ENCODE data around the gene LCN10.
"Not testable (repeated sequence)": the region's sequence is repeated elsewhere in the genome, so short reads cannot be mapped to it uniquely, and the experiment has no call there.

The LCN10 gene

GRCh38 chr9:136742591-136743391, at the start of gene LCN10:
TSS of gene LCN10 (minus strand) at chr9:136742940. CDS start at chr9:136742903, 37 bp downstream.
- no peaks in the 10 kb centered on the region for H3K27me3 ChIP-seq (ENCODE audit: control insufficient read depth, insufficient read depth, low read length)

GRCh38 chr9:136791516-136792276, 49.0 kb upstream of the LCN10 start:
- peaks cover 6% of the 10 kb centered on the region for H3K4me1 ChIP-seq (ENCODE audit: control insufficient read depth, insufficient read depth, low read length)
- H3K4me3 ChIP-seq (ENCODE audit: low read depth, low read length): peak overlapping the region; percentile 94
- no peaks in the 10 kb centered on the region for H3K9me3 ChIP-seq (ENCODE audit: control insufficient read depth, insufficient read depth, low read length)
- peaks cover 12% of the 10 kb centered on the region for H3K36me3 ChIP-seq (ENCODE audit: control insufficient read depth, insufficient read depth, low read length)
- no peaks in the 10 kb centered on the region for H3K27me3 ChIP-seq (ENCODE audit: control insufficient read depth, insufficient read depth, low read length)
- H3K9ac ChIP-seq (ENCODE audit: low read depth, low read length): peak overlapping the region; percentile 70

More at GRCh38 chr9:136742591-136743391, at the start of gene LCN10:
- H3K9ac ChIP-seq (ENCODE audit: low read depth, low read length): no peak within 1 kb of the TSS
- H3K4me1 ChIP-seq (ENCODE audit: control insufficient read depth, insufficient read depth, low read length): no peaks in the 10 kb centered on the region
- H3K4me3 ChIP-seq (ENCODE audit: low read depth, low read length): no peak within 1 kb of the TSS
- H3K9me3 ChIP-seq (ENCODE audit: control insufficient read depth, insufficient read depth, low read length): no peaks in the 10 kb centered on the region
- H3K36me3 ChIP-seq (ENCODE audit: control insufficient read depth, insufficient read depth, low read length): no peaks in the 10 kb centered on the region

DNA sequence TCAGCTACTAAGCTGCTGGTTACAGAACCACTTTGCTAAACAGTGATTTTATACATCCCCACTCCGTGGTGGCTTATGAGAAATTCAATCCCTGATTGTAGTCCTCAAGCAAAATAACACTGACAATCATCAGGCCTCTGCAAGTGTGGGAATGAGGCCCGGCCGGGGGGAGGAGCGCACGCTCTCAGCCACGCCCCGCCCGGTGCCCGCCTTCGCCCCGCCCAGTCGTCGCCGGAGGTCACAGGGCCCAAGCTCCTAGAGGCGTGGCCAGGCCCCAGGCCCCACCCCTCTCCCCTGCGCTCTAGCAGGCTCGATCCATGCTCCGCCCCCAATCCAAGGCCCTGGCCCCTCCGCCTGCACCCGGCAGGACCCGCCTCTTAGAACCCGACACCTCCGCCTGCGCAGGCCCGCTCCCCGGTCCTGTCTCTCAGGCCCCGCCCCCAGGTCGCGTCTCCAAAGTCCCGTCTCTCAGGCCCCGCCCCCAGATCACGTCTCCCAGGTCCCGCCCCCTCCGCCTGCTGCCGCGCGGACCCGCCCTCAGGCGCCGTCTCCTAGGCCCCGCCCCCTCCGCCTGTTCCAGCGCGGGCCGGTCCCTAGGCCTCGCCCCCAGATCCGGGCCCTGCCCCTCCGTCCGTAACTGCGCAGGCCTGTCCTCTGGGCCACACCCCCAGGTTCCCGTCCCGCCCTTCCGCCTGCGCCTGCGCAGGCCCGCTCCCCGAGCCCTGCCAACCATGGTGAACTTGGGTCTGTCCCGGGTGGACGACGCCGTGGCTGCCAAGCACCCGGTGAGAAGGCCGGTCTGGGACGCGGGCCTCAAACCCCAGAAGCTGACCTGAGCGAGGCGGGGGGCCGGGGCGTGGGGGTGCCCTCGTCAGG, 48.1 kb upstream of the LCN10 start, which contains the start of gene TMEM141:
TSS of gene TMEM141 (plus strand) at position 705 of the 876 bp plus-strand sequence. CDS start at position 732, 27 bp downstream.
- Histone ChIP-seq H3K4me1 (ENCODE audit: control insufficient read depth, insufficient read depth, low read length) (peaks cover 3% of the 10 kb centered on the region), H3K4me3 (ENCODE audit: low read depth, low read length) (peak within 1 kb of the TSS; percentile 94), H3K9me3 (ENCODE audit: control insufficient read depth, insufficient read depth, low read length) (no peaks in the 10 kb centered on the region), H3K27me3 (ENCODE audit: control insufficient read depth, insufficient read depth, low read length) (no peaks in the 10 kb centered on the region), H3K9ac (ENCODE audit: low read depth, low read length) (peak within 1 kb of the TSS; percentile 70), H3K36me3 (ENCODE audit: control insufficient read depth, insufficient read depth, low read length) (peaks cover 12% of the 10 kb centered on the region)

- no peak overlapping the region for H3K4me3 ChIP-seq (ENCODE audit: low read depth, low read length)
- peaks cover 3% of the 10 kb centered on the region for H3K4me1 ChIP-seq (ENCODE audit: control insufficient read depth, insufficient read depth, low read length)
- no peak overlapping the region for H3K9ac ChIP-seq (ENCODE audit: low read depth, low read length)
These were observed 46.8 kb upstream of the LCN10 start for GRCh38 chr9:136789523-136789937.

DNA sequence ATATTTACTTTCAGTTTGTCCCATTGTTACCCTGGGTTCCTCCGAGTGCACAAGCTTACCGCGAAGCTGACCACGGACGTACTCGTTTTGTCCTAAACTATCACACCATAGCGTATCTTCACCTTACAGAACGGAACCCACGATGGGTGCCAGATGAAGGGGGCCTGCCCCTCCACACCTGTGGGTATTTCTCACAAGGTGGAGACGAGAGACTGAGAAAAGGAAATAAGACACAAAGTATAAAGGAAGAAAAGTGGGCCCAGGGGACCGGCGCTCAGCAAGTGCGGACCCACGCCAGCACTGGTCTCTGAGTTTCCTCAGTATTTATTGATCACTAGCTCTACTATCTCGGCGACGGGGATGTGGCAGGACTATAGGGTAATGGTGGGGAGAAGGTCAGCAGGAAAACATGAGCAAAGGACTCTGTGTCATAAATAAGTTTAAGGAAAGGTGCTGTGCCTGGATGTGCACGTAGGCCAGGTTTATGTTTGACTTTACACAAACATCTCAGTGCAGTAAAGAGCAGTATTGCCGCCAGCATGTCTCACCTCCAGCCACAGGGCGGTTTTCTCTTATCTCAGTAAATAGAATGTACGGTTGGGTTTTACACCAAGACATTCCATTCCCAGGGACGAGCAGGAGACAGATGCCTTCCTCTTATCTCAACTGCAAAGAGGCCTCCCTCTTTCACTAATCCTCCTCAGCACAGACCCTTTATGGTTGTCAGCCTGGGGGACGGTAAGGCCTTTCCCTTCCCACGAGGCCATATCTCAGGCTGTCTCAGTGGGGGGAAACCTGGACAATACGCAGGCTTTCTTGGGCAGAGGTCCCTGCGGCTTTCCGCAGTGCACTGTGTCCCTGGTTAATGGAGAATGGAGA, 46.1 kb upstream of the LCN10 start:
- not testable (repeated sequence) for H3K4me1 ChIP-seq (ENCODE audit: control insufficient read depth, insufficient read depth, low read length); H3K9me3 ChIP-seq (ENCODE audit: control insufficient read depth, insufficient read depth, low read length); H3K9ac ChIP-seq (ENCODE audit: low read depth, low read length); H3K4me3 ChIP-seq (ENCODE audit: low read depth, low read length); H3K27me3 ChIP-seq (ENCODE audit: control insufficient read depth, insufficient read depth, low read length)
- peaks cover 12% of the 10 kb centered on the region for H3K36me3 ChIP-seq (ENCODE audit: control insufficient read depth, insufficient read depth, low read length)

More at GRCh38 chr9:136789523-136789937, 46.8 kb upstream of the LCN10 start:
- Histone ChIP-seq H3K27me3 (ENCODE audit: control insufficient read depth, insufficient read depth, low read length) (no peaks in the 10 kb centered on the region), H3K9me3 (ENCODE audit: control insufficient read depth, insufficient read depth, low read length) (no peaks in the 10 kb centered on the region), H3K36me3 (ENCODE audit: control insufficient read depth, insufficient read depth, low read length) (peaks cover 12% of the 10 kb centered on the region)

GRCh38 chr9:136787690-136788400, 45.1 kb upstream of the LCN10 start:
- H3K4me1 ChIP-seq (ENCODE audit: control insufficient read depth, insufficient read depth, low read length): peaks cover 3% of the 10 kb centered on the region
- no peak overlapping the region for H3K9ac ChIP-seq (ENCODE audit: low read depth, low read length)
- no peaks in the 10 kb centered on the region for H3K9me3 ChIP-seq (ENCODE audit: control insufficient read depth, insufficient read depth, low read length)
- H3K27me3 ChIP-seq (ENCODE audit: control insufficient read depth, insufficient read depth, low read length): no peaks in the 10 kb centered on the region
- peaks cover 6% of the 10 kb centered on the region for H3K36me3 ChIP-seq (ENCODE audit: control insufficient read depth, insufficient read depth, low read length)
- H3K4me3 ChIP-seq (ENCODE audit: low read depth, low read length): no peak overlapping the region

- H3K9ac ChIP-seq (ENCODE audit: low read depth, low read length); H3K4me1 ChIP-seq (ENCODE audit: control insufficient read depth, insufficient read depth, low read length); H3K9me3 ChIP-seq (ENCODE audit: control insufficient read depth, insufficient read depth, low read length); H3K4me3 ChIP-seq (ENCODE audit: low read depth, low read length); H3K36me3 ChIP-seq (ENCODE audit: control insufficient read depth, insufficient read depth, low read length); H3K27me3 ChIP-seq (ENCODE audit: control insufficient read depth, insufficient read depth, low read length): not testable (repeated sequence)
These were observed 44.2 kb upstream of the LCN10 start for GRCh38 chr9:136786983-136787382.

- Histone ChIP-seq H3K27me3 (ENCODE audit: control insufficient read depth, insufficient read depth, low read length) (no peaks in the 10 kb centered on the region), H3K4me3 (ENCODE audit: low read depth, low read length) (no peak overlapping the region), H3K9me3 (ENCODE audit: control insufficient read depth, insufficient read depth, low read length) (no peaks in the 10 kb centered on the region), H3K9ac (ENCODE audit: low read depth, low read length) (no peak overlapping the region), H3K36me3 (ENCODE audit: control insufficient read depth, insufficient read depth, low read length) (no peaks in the 10 kb centered on the region), H3K4me1 (ENCODE audit: control insufficient read depth, insufficient read depth, low read length) (peaks cover 3% of the 10 kb centered on the region)
These were observed 43.7 kb upstream of the LCN10 start for GRCh38 chr9:136786451-136786850.

- H3K27me3 ChIP-seq (ENCODE audit: control insufficient read depth, insufficient read depth, low read length); H3K9ac ChIP-seq (ENCODE audit: low read depth, low read length); H3K36me3 ChIP-seq (ENCODE audit: control insufficient read depth, insufficient read depth, low read length); H3K4me3 ChIP-seq (ENCODE audit: low read depth, low read length); H3K9me3 ChIP-seq (ENCODE audit: control insufficient read depth, insufficient read depth, low read length); H3K4me1 ChIP-seq (ENCODE audit: control insufficient read depth, insufficient read depth, low read length): not testable (repeated sequence)
These were observed 43.0 kb upstream of the LCN10 start for GRCh38 chr9:136785565-136786355.

GRCh38 chr9:136784997-136785361, 42.2 kb upstream of the LCN10 start:
- H3K36me3 ChIP-seq (ENCODE audit: control insufficient read depth, insufficient read depth, low read length): no peaks in the 10 kb centered on the region
- H3K9me3 ChIP-seq (ENCODE audit: control insufficient read depth, insufficient read depth, low read length): no peaks in the 10 kb centered on the region
- H3K4me1 ChIP-seq (ENCODE audit: control insufficient read depth, insufficient read depth, low read length): no peaks in the 10 kb centered on the region
- no peaks in the 10 kb centered on the region for H3K27me3 ChIP-seq (ENCODE audit: control insufficient read depth, insufficient read depth, low read length)
- H3K4me3 ChIP-seq (ENCODE audit: low read depth, low read length): no peak overlapping the region
- no peak overlapping the region for H3K9ac ChIP-seq (ENCODE audit: low read depth, low read length)

Measured in iPS-15b (cell line).